Measurements from ENCODE around the gene KCNQ1.

- TF ChIP-seq EGR1 (conservative IDR thresholded peaks at IDR 0.05) (no peak), ARID3B (CRISPR knock-in tag; IDR thresholded peaks at IDR 0.05; ENCODE audit: borderline replicate concordance) (no peak), MTA1 (IDR thresholded peaks at IDR 0.05; ENCODE audit: borderline replicate concordance) (no peak), POLR2A (conservative IDR thresholded peaks at IDR 0.05) (no peak)
Measured at GRCh38 chr11:2788168-2789071, 343.6 kb downstream of the KCNQ1 start.
